C1 segment of cervical spinal cord (tissue), 14 donors: ENCODE results near the gene XRCC3.

Experiments used
- DNase-seq, 14 donors: peaks; one replicate each; lab custom pipeline; 2025; lab: John Stamatoyannopoulos, UW

The XRCC3 gene

GRCh38 chr14:103671911-103672310, 43.3 kb downstream of the XRCC3 start:
- no peak for DNase-seq

- no peak for DNase-seq
Measured at GRCh38 chr14:103669370-103669769, 45.9 kb downstream of the XRCC3 start.

- DNase-seq: no peak
Measured at GRCh38 chr14:103668117-103668516, 47.1 kb downstream of the XRCC3 start.

GRCh38 chr14:103667671-103668070, 47.6 kb downstream of the XRCC3 start:
- no peak for DNase-seq

GRCh38 chr14:103663506-103663905, 51.7 kb downstream of the XRCC3 start:
- no peak for DNase-seq

- no peak for DNase-seq
Measured at GRCh38 chr14:103662591-103662990, 52.7 kb downstream of the XRCC3 start.

DNA sequence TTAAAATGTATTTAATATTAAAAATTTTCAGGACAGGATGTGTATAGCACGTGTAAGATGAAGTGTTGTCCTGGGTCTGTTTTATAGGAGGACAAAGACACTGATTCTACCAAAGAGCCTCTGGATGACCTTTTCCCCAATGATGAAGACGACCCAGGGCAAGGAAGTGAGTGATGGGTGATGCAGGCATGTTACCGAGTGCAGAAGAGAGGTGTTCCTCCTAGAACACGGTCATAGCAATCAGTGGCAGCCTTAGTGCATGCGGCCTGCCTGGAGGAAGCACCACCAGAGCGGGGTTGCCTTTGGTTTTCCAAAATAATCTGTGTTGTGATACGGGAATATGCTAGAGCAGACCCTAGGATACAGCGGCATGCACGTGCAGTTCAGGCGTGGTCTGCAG, 53.2 kb downstream of the XRCC3 start:
- no peak for DNase-seq

DNA sequence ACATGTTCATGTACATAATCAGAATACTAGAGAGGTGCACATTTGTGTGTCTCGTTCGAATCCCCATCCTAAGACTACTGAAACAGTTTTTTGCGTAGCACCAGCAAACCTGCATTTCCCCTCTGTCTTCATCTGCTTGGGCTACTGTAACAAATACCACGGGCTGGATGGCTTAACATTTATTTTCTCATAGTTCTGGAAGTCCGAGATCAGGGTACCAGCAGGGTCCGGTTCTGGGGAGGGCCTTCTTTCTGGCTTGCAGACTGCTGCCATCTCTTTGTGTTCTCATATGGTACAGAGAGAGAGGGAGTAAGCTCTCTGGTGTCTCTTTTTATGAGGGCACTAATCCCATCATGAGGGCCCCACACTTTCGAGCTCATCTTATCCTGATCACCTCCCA, 55.6 kb downstream of the XRCC3 start:
- no peak for DNase-seq

GRCh38 chr14:103657471-103657870, 57.8 kb downstream of the XRCC3 start:
- DNase-seq: peak in 1 of 14 donors; percentile 40

DNA sequence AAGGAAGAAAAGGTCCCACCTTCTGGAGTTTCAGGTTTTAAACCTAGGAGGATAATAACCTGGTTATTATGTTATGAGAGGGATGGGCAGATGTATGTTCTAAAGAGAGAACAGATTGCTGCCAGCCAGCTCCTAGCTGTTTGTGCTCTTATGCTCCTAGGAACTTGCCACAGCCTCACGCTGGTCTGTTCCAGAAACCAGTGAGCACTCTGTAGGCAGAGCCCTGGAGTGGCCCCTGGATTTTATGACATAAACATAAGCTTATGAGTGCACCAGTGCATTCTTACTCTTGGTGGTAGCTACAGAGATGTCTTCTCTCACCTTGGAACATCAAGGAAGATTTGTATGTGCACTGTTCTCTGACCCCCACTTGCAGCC, 58.5 kb downstream of the XRCC3 start:
- DNase-seq: no peak

GRCh38 chr14:103656031-103656755, 59.1 kb downstream of the XRCC3 start:
- DNase-seq: no peak

GRCh38 chr14:103654619-103655018, 60.6 kb downstream of the XRCC3 start:
- no peak for DNase-seq

DNA sequence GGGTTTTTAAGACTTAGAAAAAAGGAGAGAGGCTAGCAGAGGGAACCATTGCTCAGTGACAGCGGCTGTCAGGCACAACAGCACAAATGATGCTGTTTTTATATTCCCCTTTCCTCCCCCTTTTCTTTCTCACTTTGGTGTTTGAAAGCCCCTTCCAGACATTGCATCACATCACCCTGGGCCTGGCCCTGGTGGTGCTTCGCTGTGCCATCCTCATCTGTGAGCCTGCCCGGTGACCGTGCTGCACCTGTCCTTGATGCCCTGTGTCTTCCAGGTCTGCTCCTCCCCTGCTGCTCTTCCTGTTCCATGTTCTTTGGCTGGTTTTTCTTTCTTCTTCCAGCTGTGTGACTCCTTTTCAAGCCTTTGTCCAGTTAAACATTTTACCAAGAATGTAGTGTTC, 61.4 kb downstream of the XRCC3 start:
- peak in 2 of 14 donors; percentile 4 to 54 for DNase-seq

- peak in 1 of 14 donors; percentile 1 for DNase-seq
Measured at GRCh38 chr14:103653336-103653735, 61.9 kb downstream of the XRCC3 start.

- no peak for DNase-seq
Measured at GRCh38 chr14:103652806-103653205, 62.4 kb downstream of the XRCC3 start.

- DNase-seq: no peak
Measured at GRCh38 chr14:103651585-103651984, 63.7 kb downstream of the XRCC3 start.

- no peak for DNase-seq
Measured at GRCh38 chr14:103650213-103650612, 65.0 kb downstream of the XRCC3 start.

- no peak for DNase-seq
Measured at GRCh38 chr14:103649001-103649400, 66.2 kb downstream of the XRCC3 start.
